Heart right ventricle (tissue), 16 donors: Measurements from ENCODE around the gene GRIN2A. TPM values are rescaled to one million over a fixed set of nuclear protein-coding genes. Genes with fewer than 3 reads are reported as not detected.

Experiments used
- ATAC-seq, 8 donors: fragments of 200-7000 bp; cut with Tn5 transposase; one replicate each; pipeline ENCODE4 v1.9.1; 2020; ENCODE audit warnings: mild to moderate bottlenecking in 8 of 8, moderate library complexity in 8 of 8, moderate number of reproducible peaks in 1 of 8
- DNase-seq, 2 donors: peaks; one replicate each; pipeline ENCODE4 v3.0.0-alpha.2; 2020
- H3K27ac ChIP-seq, 10 donors: fragments of 200-600 bp; sonication (generic) in 2 of 10; one replicate each; pipeline versions ENCODE4 v1.5.0 to v1.8.0; 2020 to 2022; ENCODE audit warnings: mild to moderate bottlenecking in 3 of 10
- H3K27me3 ChIP-seq, 7 donors: fragments of 200-600 bp; one replicate each; pipeline ENCODE4 v1.8.0; 2021 to 2022; ENCODE audit warnings: mild to moderate bottlenecking in 2 of 7
- H3K36me3 ChIP-seq, 9 donors: fragments of 200-600 bp; sonication (generic) in 1 of 9; one replicate each; pipeline versions ENCODE4 v1.5.0 to v1.8.0; 2020 to 2022; ENCODE audit warnings: mild to moderate bottlenecking in 2 of 9
- H3K4me1 ChIP-seq, 9 donors: fragments of 200-600 bp; sonication (generic) in 1 of 9; one replicate each; pipeline versions ENCODE4 v1.5.0 to v1.8.0; 2020 to 2022; ENCODE audit warnings: mild to moderate bottlenecking in 4 of 9
- H3K4me3 ChIP-seq, 10 donors: fragments of 200-600 bp; sonication (generic) in 2 of 10; one replicate each; pipeline versions ENCODE4 v1.5.0 to v1.8.0; 2020 to 2022; ENCODE audit warnings: mild to moderate bottlenecking in 7 of 10, moderate library complexity in 2 of 10
- H3K9me3 ChIP-seq, 11 donors: fragments of 200-600 bp in 10 of 11; sonication (generic) in 2 of 11; one replicate each; pipeline versions ENCODE4 v1.5.0 to v1.8.0; 2013 to 2022; ENCODE audit warnings: mild to moderate bottlenecking in 2 of 11, control low read depth in 1 of 11, moderate library complexity in 1 of 11
- WGBS, 2 donors: extraction: QIAGEN DNeasy Blood & Tissue Kit; methylation state at CpG; one replicate each; pipeline ENCODE4 v1.1.7; 2013; ENCODE audit warnings: inconsistent platforms in 1 of 2; 5-methylcytosine and 5-hydroxymethylcytosine counted together
- intact Hi-C, 10 donors: fragments of 100-400 bp; cut with DNase I; formaldehyde crosslinking; loops; one replicate each; pipeline versions ENCODE4 v1.11.1 to v1.14.2; 2022
- polyA plus RNA-seq, 2 donors: library from polyadenylated mRNA; stranded (reverse); fragments of 200-250 nt; gene quantifications; one replicate each; pipeline ENCODE4 v1.2.3, GENCODE V29; 2013
- total RNA-seq, 10 donors: library from RNA; stranded (reverse); fragmentation: NEBNext Ultra II Directional in 3 of 10; extraction: Animal tissue kit (Norgen Biotek cat#: 25700) in 3 of 10; gene quantifications; one replicate each; pipeline versions ENCODE4 v1.2.1 to v1.2.4, GENCODE V29; 2021 to 2023
- TF ChIP-seq, protein P1 (sequence below), 9 donors: fragments of 200-600 bp; sonication (generic) in 2 of 9; IDR thresholded peaks; one replicate each; pipeline versions ENCODE4 v1.5.0 to v1.8.0; 2021 to 2022; ENCODE audit warnings: antibody characterized with exemption in 9 of 9, mild to moderate bottlenecking in 5 of 9, moderate library complexity in 1 of 9
- donor health status: Arrhythmogenic right ventricular cardiomyopathy.
- donor health status: ischemic (EF 13 %, LVEDD 7.1; RV severe dilation, severe dysfunction).
- donor health status: healthy with polysubstance abuse.
- donor health status: DM: no; HTN: yes; CAD: no.
- donor health status: DM: no; HTN: no; CAD: no.
- donor health status: ischemic (EF 25% LVEDD 6.9; RV normal size, moderate dysfunction).
- donor health status: ischemic (EF 25% LVEDD 5.7; RV mildly dilated, moderate dysfunction).
- donor health status: healthy.
- donor health status: DM: yes; HTN: yes; CAD: no.
- donor health status: Ischemic cardiomyopathy.
- donor health status: ischemic (EF 35%, LVEDD 5.7; RV mildly dilated, moderate dysfunction).
- donor health status: nonischemic (EF 11% LVEDD 7.7; RV severe dilation, severe dysfunction).
- donor health status: DM: yes; HTN: yes; CAD: no.
- donor health status: PGD.
- donor health status: ischemic (EF 29% LVEDD 5.4; RV normal size, mild dysfunction).
- donor health status: nonischemic (EF 23%, LVEDD 6.1; RV moderate dilation, normal function).

The GRIN2A gene
- total and polyA plus RNA-seq, 12 donors, result 0.01 to 11.7 (median 4.7) TPM

DNA sequence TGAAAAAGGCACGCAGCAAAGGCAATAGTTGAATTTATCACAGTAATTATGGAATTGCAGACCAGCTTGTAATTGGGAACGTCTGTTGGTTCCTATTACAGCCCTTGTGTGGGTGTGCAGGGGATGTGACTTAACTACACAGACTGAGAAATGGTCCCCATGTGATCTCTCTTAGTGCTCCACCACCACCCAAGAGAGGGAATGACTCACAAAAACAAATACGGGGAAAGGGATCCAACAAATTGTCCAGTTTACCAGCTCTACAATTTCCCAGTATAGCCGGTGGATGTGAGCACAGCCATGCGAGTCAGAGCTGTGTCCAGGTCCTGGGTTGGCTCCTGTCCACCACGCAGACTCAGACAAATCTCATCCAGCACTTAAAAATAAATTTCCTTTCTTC lies 337.9 kb downstream of the GRIN2A start:
- H3K4me3 ChIP-seq, result no peak overlapping the region
- no peak for DNase-seq
- H3K36me3 ChIP-seq, result no peaks in the 10 kb centered on the region
- H3K27me3 ChIP-seq, result no peaks in the 10 kb centered on the region
- 83% methylated on average over 6 of the region's 6 CpGs for WGBS, 2 donors
- ATAC-seq, result no peak
- TF ChIP-seq, protein P1, sequence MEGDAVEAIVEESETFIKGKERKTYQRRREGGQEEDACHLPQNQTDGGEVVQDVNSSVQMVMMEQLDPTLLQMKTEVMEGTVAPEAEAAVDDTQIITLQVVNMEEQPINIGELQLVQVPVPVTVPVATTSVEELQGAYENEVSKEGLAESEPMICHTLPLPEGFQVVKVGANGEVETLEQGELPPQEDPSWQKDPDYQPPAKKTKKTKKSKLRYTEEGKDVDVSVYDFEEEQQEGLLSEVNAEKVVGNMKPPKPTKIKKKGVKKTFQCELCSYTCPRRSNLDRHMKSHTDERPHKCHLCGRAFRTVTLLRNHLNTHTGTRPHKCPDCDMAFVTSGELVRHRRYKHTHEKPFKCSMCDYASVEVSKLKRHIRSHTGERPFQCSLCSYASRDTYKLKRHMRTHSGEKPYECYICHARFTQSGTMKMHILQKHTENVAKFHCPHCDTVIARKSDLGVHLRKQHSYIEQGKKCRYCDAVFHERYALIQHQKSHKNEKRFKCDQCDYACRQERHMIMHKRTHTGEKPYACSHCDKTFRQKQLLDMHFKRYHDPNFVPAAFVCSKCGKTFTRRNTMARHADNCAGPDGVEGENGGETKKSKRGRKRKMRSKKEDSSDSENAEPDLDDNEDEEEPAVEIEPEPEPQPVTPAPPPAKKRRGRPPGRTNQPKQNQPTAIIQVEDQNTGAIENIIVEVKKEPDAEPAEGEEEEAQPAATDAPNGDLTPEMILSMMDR (IDR thresholded peaks at IDR 0.05), result no peak
- intact Hi-C loops, result no loop called here
- no peaks in the 10 kb centered on the region for H3K9me3 ChIP-seq
- no peaks in the 10 kb centered on the region for H3K4me1 ChIP-seq
- no peak overlapping the region for H3K27ac ChIP-seq

GRCh38 chr16:9843424-9844018 lies 338.7 kb downstream of the GRIN2A start:
- Histone ChIP-seq H3K9me3 (no peaks in the 10 kb centered on the region), H3K36me3 (no peaks in the 10 kb centered on the region), H3K4me1 (no peaks in the 10 kb centered on the region), H3K27ac (no peak overlapping the region), H3K27me3 (no peaks in the 10 kb centered on the region), H3K4me3 (no peak overlapping the region)
- WGBS, 2 donors, result 79 to 82% methylated on average over 3 of the region's 3 CpGs
- intact Hi-C loops, result no loop called here
- TF ChIP-seq, protein P1 (IDR thresholded peaks at IDR 0.05), result no peak
- no peak for ATAC-seq
- no peak for DNase-seq

GRCh38 chr16:9840761-9841665 lies 341.2 kb downstream of the GRIN2A start:
- ATAC-seq (no peak), DNase-seq (no peak)
- H3K36me3 ChIP-seq, result no peaks in the 10 kb centered on the region
- H3K27ac ChIP-seq, result no peak overlapping the region
- no peaks in the 10 kb centered on the region for H3K9me3 ChIP-seq
- H3K4me3 ChIP-seq, result no peak overlapping the region
- H3K27me3 ChIP-seq, result no peaks in the 10 kb centered on the region
- intact Hi-C loops, result no loop called here
- no peaks in the 10 kb centered on the region for H3K4me1 ChIP-seq
- TF ChIP-seq, protein P1 (IDR thresholded peaks at IDR 0.05), result no peak
- 68 to 71% methylated on average over 4 of the region's 4 CpGs for WGBS, 2 donors

- intact Hi-C loops, result no loop called here
- DNase-seq (no peak), ATAC-seq (no peak)
- 85 to 88% methylated on average over 2 of the region's 2 CpGs for WGBS, 2 donors
- TF ChIP-seq, protein P1 (IDR thresholded peaks at IDR 0.05), result no peak
- H3K4me1 ChIP-seq, result no peaks in the 10 kb centered on the region
- H3K9me3 ChIP-seq, result no peaks in the 10 kb centered on the region
- H3K27me3 ChIP-seq, result peaks cover 0 to 6% (median 0%) of the 10 kb centered on the region in 7 donors
- H3K4me3 ChIP-seq, result no peak overlapping the region
- no peaks in the 10 kb centered on the region for H3K36me3 ChIP-seq
- H3K27ac ChIP-seq, result no peak overlapping the region
These were observed 344.7 kb downstream of the GRIN2A start for GRCh38 chr16:9837481-9837880.
